ENCODE measurements around the gene ZBTB2.
"Not testable (repeated sequence)": the region's sequence is repeated elsewhere in the genome, so short reads cannot be mapped to it uniquely, and the experiment has no call there.

ZBTB2 gene

GRCh38 chr6:151400473-151400872 is 9.1 kb upstream of the ZBTB2 start:
- DNase-seq = peak; percentile 73

GRCh38 chr6:151399679-151400078 is 8.3 kb upstream of the ZBTB2 start:
- no peak for DNase-seq

GRCh38 chr6:151393410-151393809 is 2.1 kb upstream of the ZBTB2 start:
- DNase-seq = no peak

GRCh38 chr6:151392427-151392826 is 1.1 kb upstream of the ZBTB2 start:
- DNase-seq = no peak

- peak; percentile 53 for DNase-seq
These were observed 398 bp downstream of the ZBTB2 start for GRCh38 chr6:151390851-151391470.

- peak; percentile 98 for DNase-seq
These were observed 996 bp downstream of the ZBTB2 start for GRCh38 chr6:151390276-151390850.

- DNase-seq = peak; percentile 68
These were observed 1.6 kb downstream of the ZBTB2 start for GRCh38 chr6:151389618-151390275.

GRCh38 chr6:151388997-151389617 is 2.3 kb downstream of the ZBTB2 start:
- no peak for DNase-seq

- DNase-seq = no peak
These were observed 3.1 kb downstream of the ZBTB2 start for GRCh38 chr6:151388236-151388635.

GRCh38 chr6:151387175-151387970 is 4.0 kb downstream of the ZBTB2 start:
- DNase-seq = peak; percentile 75

- DNase-seq = no peak
These were observed 6.2 kb downstream of the ZBTB2 start for GRCh38 chr6:151385177-151385576.

- no peak for DNase-seq
These were observed 7.2 kb downstream of the ZBTB2 start for GRCh38 chr6:151384151-151384550.

GRCh38 chr6:151382631-151383030 is 8.7 kb downstream of the ZBTB2 start:
- not testable (repeated sequence) for DNase-seq

- DNase-seq = no peak
These were observed 9.6 kb downstream of the ZBTB2 start for GRCh38 chr6:151381722-151382121.

- DNase-seq = no peak
These were observed 10.5 kb downstream of the ZBTB2 start for GRCh38 chr6:151380848-151381205.

GRCh38 chr6:151379933-151380847 is 11.2 kb downstream of the ZBTB2 start:
- no peak for DNase-seq

GRCh38 chr6:151377095-151377494 is 14.3 kb downstream of the ZBTB2 start:
- no peak for DNase-seq

- DNase-seq = no peak
These were observed 14.9 kb downstream of the ZBTB2 start for GRCh38 chr6:151376440-151376839.

GRCh38 chr6:151375833-151376232 is 15.5 kb downstream of the ZBTB2 start:
- DNase-seq = no peak

- no peak for DNase-seq
These were observed 17.2 kb downstream of the ZBTB2 start for GRCh38 chr6:151374036-151374683.

- DNase-seq = no peak
These were observed 19.2 kb downstream of the ZBTB2 start for GRCh38 chr6:151372164-151372563.

Measured in HCEC 1CT (cell line).